AG10803 (cell line): Measurements from ENCODE around the gene PLCXD3.
"Not testable (repeated sequence)": the region's sequence is repeated elsewhere in the genome, so short reads cannot be mapped to it uniquely, and the experiment has no call there.

Source experiments
- DNase-seq: peaks from one replicate; pipeline ENCODE4 v3.0.0; 2010; ENCODE audit warnings: low read depth
- H3K4me3 ChIP-seq: 2 replicates; pipeline ENCODE4 v1.5.1; 2011; ENCODE audit warnings: mild to moderate bottlenecking, low read length, control low read depth
- TF ChIP-seq, protein P1 (sequence below): conservative IDR thresholded peaks from 2 replicates; pipeline ENCODE4 v1.5.1; 2011; ENCODE audit warnings: mild to moderate bottlenecking, low read length, control low read depth, inconsistent platforms

The PLCXD3 gene

DNA sequence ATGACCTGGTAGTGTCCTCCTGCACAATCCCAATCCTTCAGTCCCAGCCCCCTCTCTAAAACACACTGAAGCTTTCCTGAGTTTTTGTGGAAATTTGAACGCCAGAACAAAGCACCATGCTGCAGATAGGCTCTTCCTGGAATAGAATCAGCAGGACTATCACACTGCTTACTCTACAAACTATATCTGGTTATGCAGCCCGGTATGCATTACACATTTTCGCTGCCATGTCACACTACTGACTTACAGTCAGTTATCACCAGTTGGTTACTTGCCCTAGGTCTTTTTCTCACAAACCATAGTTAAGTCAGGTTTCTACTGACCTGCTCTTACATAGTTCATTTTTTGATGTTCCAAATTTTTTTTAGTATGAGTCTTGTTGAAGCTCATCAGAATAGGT, 24.9 kb downstream of the PLCXD3 start:
- DNase-seq, result no peak
- TF ChIP-seq, protein P1, sequence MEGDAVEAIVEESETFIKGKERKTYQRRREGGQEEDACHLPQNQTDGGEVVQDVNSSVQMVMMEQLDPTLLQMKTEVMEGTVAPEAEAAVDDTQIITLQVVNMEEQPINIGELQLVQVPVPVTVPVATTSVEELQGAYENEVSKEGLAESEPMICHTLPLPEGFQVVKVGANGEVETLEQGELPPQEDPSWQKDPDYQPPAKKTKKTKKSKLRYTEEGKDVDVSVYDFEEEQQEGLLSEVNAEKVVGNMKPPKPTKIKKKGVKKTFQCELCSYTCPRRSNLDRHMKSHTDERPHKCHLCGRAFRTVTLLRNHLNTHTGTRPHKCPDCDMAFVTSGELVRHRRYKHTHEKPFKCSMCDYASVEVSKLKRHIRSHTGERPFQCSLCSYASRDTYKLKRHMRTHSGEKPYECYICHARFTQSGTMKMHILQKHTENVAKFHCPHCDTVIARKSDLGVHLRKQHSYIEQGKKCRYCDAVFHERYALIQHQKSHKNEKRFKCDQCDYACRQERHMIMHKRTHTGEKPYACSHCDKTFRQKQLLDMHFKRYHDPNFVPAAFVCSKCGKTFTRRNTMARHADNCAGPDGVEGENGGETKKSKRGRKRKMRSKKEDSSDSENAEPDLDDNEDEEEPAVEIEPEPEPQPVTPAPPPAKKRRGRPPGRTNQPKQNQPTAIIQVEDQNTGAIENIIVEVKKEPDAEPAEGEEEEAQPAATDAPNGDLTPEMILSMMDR, result no peak
- no peak overlapping the region for H3K4me3 ChIP-seq

GRCh38 chr5:41482715-41483114, 27.7 kb downstream of the PLCXD3 start:
- no peak overlapping the region for H3K4me3 ChIP-seq
- DNase-seq, result no peak
- TF ChIP-seq, protein P1, result no peak

GRCh38 chr5:41482173-41482572, 28.2 kb downstream of the PLCXD3 start:
- TF ChIP-seq, protein P1, result no peak
- no peak overlapping the region for H3K4me3 ChIP-seq

DNA sequence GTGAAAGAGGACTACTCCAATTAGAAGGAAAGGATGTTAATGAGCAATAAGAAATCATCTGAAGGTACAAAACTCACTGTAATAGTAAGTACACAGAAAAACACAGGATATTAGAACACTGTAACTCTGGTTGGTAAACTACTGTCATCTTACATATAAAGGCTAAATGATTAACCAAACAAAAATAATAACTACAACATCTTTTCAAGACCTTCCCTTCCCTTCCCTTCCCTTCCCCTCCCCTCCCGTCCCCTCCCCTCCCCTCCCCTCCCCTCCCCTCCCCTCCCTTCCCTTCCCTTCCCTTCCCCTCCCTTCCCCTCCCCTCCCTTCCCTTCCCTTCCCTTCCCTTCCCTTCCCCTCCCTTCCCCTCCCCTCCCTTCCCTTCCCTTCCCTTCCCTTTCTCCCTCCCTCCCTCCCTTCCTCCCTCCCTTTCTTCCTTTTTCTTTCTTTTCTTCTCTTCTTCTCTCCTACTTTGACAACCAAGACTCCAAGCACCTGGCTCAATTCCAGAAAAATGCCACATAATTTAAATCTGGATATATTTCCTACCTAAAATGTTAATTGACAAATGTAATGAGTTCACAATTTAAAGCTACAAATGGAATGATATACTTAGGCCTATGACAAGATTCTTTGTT, 38.7 kb downstream of the PLCXD3 start:
- not testable (repeated sequence) for DNase-seq, H3K4me3 ChIP-seq

More at GRCh38 chr5:41482173-41482572, 28.2 kb downstream of the PLCXD3 start:
- no peak for DNase-seq

GRCh38 chr5:41465493-41466171, 44.8 kb downstream of the PLCXD3 start:
- no peak for DNase-seq
- TF ChIP-seq, protein P1, result no peak
- H3K4me3 ChIP-seq, result no peak overlapping the region

- no peak overlapping the region for H3K4me3 ChIP-seq
- TF ChIP-seq, protein P1, result no peak
- DNase-seq, result no peak
Observed at GRCh38 chr5:41459557-41459956, 50.8 kb downstream of the PLCXD3 start.

GRCh38 chr5:41457094-41457493, 53.3 kb downstream of the PLCXD3 start:
- TF ChIP-seq, protein P1, result no peak
- H3K4me3 ChIP-seq, result no peak overlapping the region
- DNase-seq, result no peak
